OCI-LY3 (cell line): ENCODE data around the gene C16orf74.

Source experiments
- H2AFZ ChIP-seq: fragments of 200-600, 300-600 bp; shearing (Covaris generic); 2 replicates; pipeline ENCODE4 v1.6.0; 2014; ENCODE audit warnings: antibody characterized with exemption, low read depth, low read length
- H3K27ac ChIP-seq: fragments of 200-600, 300-600 bp; sonication (generic); 2 replicates; pipeline ENCODE4 v1.5.1; 2014; ENCODE audit warnings: mild to moderate bottlenecking, low read length, moderate library complexity, mixed read lengths
- H3K27me3 ChIP-seq: fragments of 200-600, 300-600 bp; sonication (generic); 2 replicates; pipeline ENCODE4 v1.6.1; 2014; ENCODE audit warnings: low read depth, low read length, mixed read lengths
- H3K36me3 ChIP-seq: fragments of 200-600, 300-600 bp; sonication (generic); replicated peaks from 2 replicates; pipeline ENCODE3; 2014; ENCODE audit warnings: low read depth, low read length, mixed read lengths
- H3K4me1 ChIP-seq: fragments of 300-600, 200-600 bp; sonication (generic); 2 replicates; pipeline ENCODE4 v1.6.1; 2014; ENCODE audit warnings: low read length, mixed read lengths
- H3K4me2 ChIP-seq: fragments of 200-600, 300-600 bp; sonication (generic); 2 replicates; pipeline ENCODE4 v1.6.1; 2014; ENCODE audit warnings: low read length, mixed read lengths
- H3K4me3 ChIP-seq: fragments of 300-600, 200-600 bp; sonication (generic); 2 replicates; pipeline ENCODE4 v1.5.1; 2014; ENCODE audit warnings: antibody characterized with exemption, mild to moderate bottlenecking, low read length, moderate library complexity
- H3K79me2 ChIP-seq: fragments of 300-600, 200-600 bp; shearing (Covaris generic); 2 replicates; pipeline ENCODE4 v1.6.1; 2014; ENCODE audit warnings: mild to moderate bottlenecking, low read length, mixed read lengths
- H3K9ac ChIP-seq: fragments of 300-600, 200-600 bp; shearing (Covaris generic); 2 replicates; pipeline ENCODE4 v1.6.0; 2014; ENCODE audit warnings: mild to moderate bottlenecking, low read length, moderate library complexity
- H3K9me3 ChIP-seq: fragments of 200-600, 300-600 bp; shearing (Covaris generic); 2 replicates; pipeline ENCODE4 v1.6.1; 2014; ENCODE audit warnings: low read length, mixed read lengths; ENCODE audit not compliant: insufficient read depth
- H4K20me1 ChIP-seq: fragments of 200-600, 300-600 bp; sonication (generic); 2 replicates; pipeline ENCODE4 v1.6.1; 2016; ENCODE audit warnings: low read length, mixed read lengths; ENCODE audit not compliant: insufficient read depth
- CTCF ChIP-seq: fragments of 200-600, 300-600 bp; sonication (generic); IDR thresholded peaks from 2 replicates; pipeline ENCODE4 v1.5.1; 2014; ENCODE audit warnings: antibody characterized with exemption, low read length, low read depth
- EZH2phosphoT487 ChIP-seq: fragments of 200-600 bp; shearing (Covaris generic); IDR thresholded peaks from 2 replicates; pipeline ENCODE4 v1.6.1; 2018; ENCODE audit warnings: antibody characterized with exemption, mixed run types, low read depth

The C16orf74 gene

GRCh38 chr16:85785927-85786326 lies 35.0 kb upstream of the C16orf74 start:
- Histone ChIP-seq H3K9me3 (no peaks in the 10 kb centered on the region), H3K27ac (no peak overlapping the region), H4K20me1 (0 out of 2 replicates have a peak, but pooled peaks cover 7% of the 10 kb centered on the region), H3K27me3 (no peaks in the 10 kb centered on the region), H3K36me3 (peaks cover 42% of the 10 kb centered on the region), H3K4me1 (peaks cover 23% of the 10 kb centered on the region), H2AFZ (no peak overlapping the region), H3K4me3 (no peak overlapping the region), H3K79me2 (peaks cover 18% of the 10 kb centered on the region), H3K4me2 (no peak overlapping the region), H3K9ac (no peak overlapping the region)
- TF ChIP-seq EZH2phosphoT487, result no peak
- TF ChIP-seq CTCF, result no peak

GRCh38 chr16:85784813-85785212 lies 33.9 kb upstream of the C16orf74 start:
- Histone ChIP-seq H4K20me1 (0 out of 2 replicates have a peak, but pooled peaks cover 7% of the 10 kb centered on the region), H3K9ac (no peak overlapping the region), H2AFZ (no peak overlapping the region), H3K9me3 (no peaks in the 10 kb centered on the region), H3K79me2 (peaks cover 7% of the 10 kb centered on the region), H3K27ac (no peak overlapping the region), H3K4me2 (no peak overlapping the region), H3K4me3 (no peak overlapping the region), H3K4me1 (peaks cover 16% of the 10 kb centered on the region), H3K27me3 (no peaks in the 10 kb centered on the region), H3K36me3 (peaks cover 50% of the 10 kb centered on the region)
- TF ChIP-seq EZH2phosphoT487 (no peak), CTCF (no peak)

- H3K9ac ChIP-seq, result no peak overlapping the region
- H3K4me2 ChIP-seq, result no peak overlapping the region
- H3K4me1 ChIP-seq, result peaks cover 2% of the 10 kb centered on the region; the same call in 1 of the 2 replicates
- H3K27ac ChIP-seq, result no peak overlapping the region
- H2AFZ ChIP-seq, result no peak overlapping the region
- H3K27me3 ChIP-seq, result no peaks in the 10 kb centered on the region
- TF ChIP-seq EZH2phosphoT487 (no peak), CTCF (no peak)
- no peaks in the 10 kb centered on the region for H3K9me3 ChIP-seq
- H4K20me1 ChIP-seq, result 0 out of 2 replicates have a peak, but pooled peaks cover 7% of the 10 kb centered on the region
- H3K79me2 ChIP-seq, result peaks cover 5% of the 10 kb centered on the region; the same call in 1 of the 2 replicates
- no peak overlapping the region for H3K4me3 ChIP-seq
- H3K36me3 ChIP-seq, result peaks cover 56% of the 10 kb centered on the region
Observed at GRCh38 chr16:85783441-85783840, 32.5 kb upstream of the C16orf74 start.

- Histone ChIP-seq H3K27me3 (no peaks in the 10 kb centered on the region), H3K4me1 (no peaks in the 10 kb centered on the region), H3K4me3 (no peak overlapping the region), H2AFZ (no peak overlapping the region), H4K20me1 (0 out of 2 replicates have a peak, but pooled peaks cover 7% of the 10 kb centered on the region), H3K4me2 (no peak overlapping the region), H3K9ac (no peak overlapping the region), H3K79me2 (no peaks in the 10 kb centered on the region; the same call in 1 of the 2 replicates), H3K27ac (no peak overlapping the region), H3K9me3 (no peaks in the 10 kb centered on the region), H3K36me3 (peaks cover 57% of the 10 kb centered on the region)
- TF ChIP-seq CTCF, result no peak
- no peak for TF ChIP-seq EZH2phosphoT487
Observed at GRCh38 chr16:85782451-85782850, 31.6 kb upstream of the C16orf74 start.
